Activated CD4-positive, alpha-beta T cell treated with anti-CD3 and anti-CD28 coated beads, Interleukin-2, amount 10 ng/mL, durations not matched to agents 7 days and 5 days (primary cell): Measurements from ENCODE around the gene CYB5R2. TPM values are rescaled to one million over a fixed set of nuclear protein-coding genes. Genes with fewer than 3 reads are reported as not detected.

Experiments used
- CTCF ChIA-PET: fragments of 350-600 bp; sonication (Branson Sonifier 250); formaldehyde crosslinking; loops from one replicate; lab custom pipeline; 2021; ENCODE audit warnings: antibody characterized with exemption; lab: Charles Lee
- POLR2A ChIA-PET: fragments of 350-600 bp; sonication (Branson Sonifier 250); formaldehyde crosslinking; loops from one replicate; lab custom pipeline; 2021; ENCODE audit warnings: antibody characterized with exemption; lab: Charles Lee
- DNase-seq: peaks from one replicate; pipeline ENCODE4 v3.0.0-alpha.2; 2020
- H3K27ac Mint-ChIP-seq: one replicate; pipeline ENCODE4 v1.8.0; 2021; ENCODE audit warnings: mild to moderate bottlenecking, moderate library complexity, mixed read lengths
- H3K27me3 Mint-ChIP-seq: one replicate; pipeline ENCODE4 v1.8.0; 2021; ENCODE audit warnings: mixed read lengths
- H3K36me3 Mint-ChIP-seq: one replicate; pipeline ENCODE4 v1.8.0; 2021; ENCODE audit warnings: low read depth, mixed read lengths
- H3K4me1 Mint-ChIP-seq: one replicate; pipeline ENCODE4 v1.8.0; 2021; ENCODE audit warnings: mixed read lengths
- H3K4me3 Mint-ChIP-seq: one replicate; pipeline ENCODE4 v1.8.0; 2021; ENCODE audit warnings: mild to moderate bottlenecking, moderate library complexity, mixed read lengths
- H3K9me3 Mint-ChIP-seq: one replicate; pipeline ENCODE4 v1.8.0; 2021; ENCODE audit warnings: mixed read lengths
- total RNA-seq, 2 experiments: library from RNA; stranded (reverse); gene quantifications; one replicate each; pipeline ENCODE4 v1.2.3, GENCODE V29; 2021

Gene CYB5R2
- total RNA-seq, 2 experiments from 2014 or later, result 0.33 to 0.82 TPM

DNA sequence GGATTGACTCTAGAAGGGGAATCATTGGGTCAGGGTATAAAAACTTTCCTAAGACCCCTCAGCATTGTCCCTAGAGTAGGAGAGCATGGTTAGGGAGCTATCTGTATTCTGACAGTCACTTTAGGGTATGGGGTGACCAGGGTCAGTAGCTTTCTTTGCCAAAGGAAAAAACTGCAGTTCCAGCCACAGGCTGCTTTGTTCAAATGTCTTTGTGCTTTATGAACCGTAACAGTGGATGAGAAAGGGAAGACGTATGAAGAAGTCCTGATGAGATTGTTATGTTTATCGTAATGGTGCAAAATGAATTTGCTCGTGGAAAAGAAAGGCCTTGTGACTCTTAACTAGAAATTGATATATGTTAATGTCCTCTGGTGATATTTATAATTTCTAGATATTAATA is 30.0 kb downstream of the CYB5R2 start:
- ChIA-PET CTCF (interaction anchor here (0.5 to 1.2 kb wide), 3 partner anchors 14 to 652 kb away, joined by 3 to 4 read pairs (median 3); no protein-coding TSS in a partner anchor), POLR2A (no interaction called here)
- Mint-ChIP-seq H3K36me3 (peaks cover 4% of the 10 kb centered on the region), H3K27ac (no peak overlapping the region), H3K9me3 (no peaks in the 10 kb centered on the region), H3K27me3 (no peaks in the 10 kb centered on the region), H3K4me3 (no peak overlapping the region), H3K4me1 (no peaks in the 10 kb centered on the region)
- no peak for DNase-seq

DNA sequence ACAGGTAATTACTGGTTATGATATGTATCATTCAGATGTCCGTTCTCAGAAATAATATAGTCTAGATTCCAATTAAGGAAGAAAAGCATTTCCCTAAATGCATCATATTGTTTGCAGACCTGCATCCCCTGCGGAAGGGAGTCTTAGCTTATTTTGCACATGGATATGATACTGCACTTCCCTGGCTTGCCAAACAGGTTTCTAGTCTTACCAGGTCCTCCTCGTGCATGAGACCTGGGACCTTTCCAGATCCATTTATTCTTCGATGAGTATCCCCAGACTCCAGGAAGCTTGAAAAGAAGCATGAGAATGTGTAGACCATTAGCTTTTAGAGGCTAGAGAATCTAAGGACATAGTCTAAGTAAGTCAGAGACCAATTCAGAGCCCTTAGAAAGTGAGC is 30.6 kb downstream of the CYB5R2 start:
- CTCF ChIA-PET, result interaction anchor here (0.5 to 1.2 kb wide), 3 partner anchors 14 to 652 kb away, joined by 3 to 4 read pairs (median 3); no protein-coding TSS in a partner anchor
- Mint-ChIP-seq H3K27ac (no peak overlapping the region), H3K27me3 (no peaks in the 10 kb centered on the region), H3K9me3 (no peaks in the 10 kb centered on the region), H3K4me3 (no peak overlapping the region), H3K36me3 (peaks cover 4% of the 10 kb centered on the region), H3K4me1 (no peaks in the 10 kb centered on the region)
- no peak for DNase-seq
- POLR2A ChIA-PET, result no interaction called here

- POLR2A ChIA-PET, result no interaction called here
Observed at GRCh38 chr11:7640816-7641215, 32.5 kb downstream of the CYB5R2 start.

GRCh38 chr11:7639643-7640025 is 33.7 kb downstream of the CYB5R2 start:
- H3K36me3 Mint-ChIP-seq, result peaks cover 4% of the 10 kb centered on the region
- no peaks in the 10 kb centered on the region for H3K27me3 Mint-ChIP-seq
- ChIA-PET CTCF (interaction anchor here (1.2 to 2.0 kb wide), 2 partner anchors 12 to 20 kb away, joined by 5 to 7 read pairs; no protein-coding TSS in a partner anchor), POLR2A (no interaction called here)
- no peak overlapping the region for H3K27ac Mint-ChIP-seq
- H3K9me3 Mint-ChIP-seq, result no peaks in the 10 kb centered on the region
- H3K4me1 Mint-ChIP-seq, result no peaks in the 10 kb centered on the region
- DNase-seq, result no peak
- no peak overlapping the region for H3K4me3 Mint-ChIP-seq

More at GRCh38 chr11:7640816-7641215, 32.5 kb downstream of the CYB5R2 start:
- Mint-ChIP-seq H3K4me1 (no peaks in the 10 kb centered on the region), H3K9me3 (no peaks in the 10 kb centered on the region), H3K27ac (no peak overlapping the region), H3K4me3 (no peak overlapping the region), H3K27me3 (no peaks in the 10 kb centered on the region), H3K36me3 (peaks cover 4% of the 10 kb centered on the region)
- no peak for DNase-seq
- CTCF ChIA-PET, result no interaction called here

GRCh38 chr11:7638710-7639642 is 34.3 kb downstream of the CYB5R2 start:
- no peak for DNase-seq
- Mint-ChIP-seq H3K27me3 (no peaks in the 10 kb centered on the region), H3K9me3 (no peaks in the 10 kb centered on the region), H3K27ac (no peak overlapping the region), H3K36me3 (peaks cover 4% of the 10 kb centered on the region), H3K4me3 (no peak overlapping the region), H3K4me1 (no peaks in the 10 kb centered on the region)
- CTCF ChIA-PET, result interaction anchor here (1.2 to 2.0 kb wide), 4 partner anchors 10 to 22 kb away, joined by 4 to 7 read pairs (median 4); no protein-coding TSS in a partner anchor
- POLR2A ChIA-PET, result no interaction called here

DNA sequence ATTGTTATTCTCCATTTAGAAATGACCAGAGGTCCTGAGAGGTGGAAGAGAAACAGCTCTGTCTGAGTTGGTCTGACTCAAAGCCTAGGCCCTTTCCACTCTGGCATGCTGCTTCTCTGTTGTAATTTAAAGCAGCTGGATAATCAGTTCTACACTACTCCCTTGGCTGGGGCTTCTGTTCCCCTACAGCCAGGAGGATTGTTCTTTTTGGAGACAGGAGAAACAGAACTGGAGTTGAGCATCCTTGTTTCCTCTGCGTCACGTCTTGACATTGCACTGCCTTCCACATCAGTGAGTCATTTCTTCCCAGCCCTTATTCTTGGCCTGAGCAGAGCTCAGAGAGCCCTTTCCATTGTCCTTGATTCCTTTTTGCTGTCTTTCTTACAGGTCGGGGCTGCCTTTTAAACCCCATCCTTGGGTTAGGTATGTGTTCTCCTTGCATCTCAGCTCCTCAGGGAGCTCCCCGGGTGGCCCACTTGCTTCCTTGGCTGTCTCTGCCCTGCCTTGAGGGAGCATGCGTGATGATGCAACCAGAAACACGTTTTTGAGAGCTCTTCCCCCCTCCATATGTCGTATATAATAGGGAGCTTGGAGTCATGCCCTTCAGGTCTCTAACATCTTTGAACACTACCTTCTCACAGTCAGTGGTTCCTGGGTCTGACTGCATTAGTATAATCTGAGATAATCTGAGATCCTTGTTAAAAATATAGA is 35.7 kb downstream of the CYB5R2 start:
- H3K4me1 Mint-ChIP-seq, result no peaks in the 10 kb centered on the region
- CTCF ChIA-PET, result interaction anchor here (0.7 to 1.7 kb wide), 6 partner anchors 8 to 66 kb away, joined by 3 to 4 read pairs (median 4); no protein-coding TSS in a partner anchor
- H3K27me3 Mint-ChIP-seq, result no peaks in the 10 kb centered on the region
- peaks cover 4% of the 10 kb centered on the region for H3K36me3 Mint-ChIP-seq
- no peak overlapping the region for H3K4me3 Mint-ChIP-seq
- H3K9me3 Mint-ChIP-seq, result no peaks in the 10 kb centered on the region
- DNase-seq, result no peak
- H3K27ac Mint-ChIP-seq, result no peak overlapping the region
- POLR2A ChIA-PET, result interaction anchor here (0.6 kb wide), 1 partner anchor 218 kb away, joined by 3 read pairs; no protein-coding TSS in a partner anchor

DNA sequence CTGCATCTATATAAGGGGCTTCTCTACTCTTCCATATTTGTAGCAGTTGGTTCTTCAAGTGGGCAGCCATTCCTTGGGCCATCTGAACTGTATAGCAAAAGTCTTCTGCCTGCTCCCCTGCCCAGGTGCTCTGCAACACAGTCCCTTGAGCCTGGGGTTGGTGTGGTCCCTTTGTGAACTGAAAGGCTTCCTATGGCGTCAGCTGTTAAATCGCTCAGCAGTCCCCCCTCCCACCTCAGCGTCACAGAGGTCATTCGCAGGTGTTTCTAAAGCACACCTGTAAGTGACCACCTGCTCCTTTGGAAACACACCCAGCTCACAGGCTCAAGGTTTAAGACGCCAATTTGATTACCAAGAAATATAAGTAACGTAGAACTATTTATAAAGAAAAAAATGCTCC is 37.0 kb downstream of the CYB5R2 start:
- ChIA-PET CTCF (interaction anchor here (1.7 kb wide), 1 partner anchor 9 kb away, joined by 4 read pairs; no protein-coding TSS in a partner anchor), POLR2A (no interaction called here)
- H3K36me3 Mint-ChIP-seq, result peaks cover 7% of the 10 kb centered on the region
- no peak overlapping the region for H3K27ac Mint-ChIP-seq
- DNase-seq, result no peak
- H3K27me3 Mint-ChIP-seq, result no peaks in the 10 kb centered on the region
- no peak overlapping the region for H3K4me3 Mint-ChIP-seq
- H3K9me3 Mint-ChIP-seq, result no peaks in the 10 kb centered on the region
- H3K4me1 Mint-ChIP-seq, result no peaks in the 10 kb centered on the region

- H3K27ac Mint-ChIP-seq, result no peak overlapping the region
- POLR2A ChIA-PET, result no interaction called here
- no peaks in the 10 kb centered on the region for H3K4me1 Mint-ChIP-seq
- H3K9me3 Mint-ChIP-seq, result no peaks in the 10 kb centered on the region
- H3K36me3 Mint-ChIP-seq, result peaks cover 7% of the 10 kb centered on the region
- CTCF ChIA-PET, result no interaction called here
- H3K4me3 Mint-ChIP-seq, result no peak overlapping the region
- no peaks in the 10 kb centered on the region for H3K27me3 Mint-ChIP-seq
- DNase-seq, result no peak
Observed at GRCh38 chr11:7635708-7636107, 37.6 kb downstream of the CYB5R2 start.

GRCh38 chr11:7635137-7635536 is 38.2 kb downstream of the CYB5R2 start:
- H3K9me3 Mint-ChIP-seq, result no peaks in the 10 kb centered on the region
- CTCF ChIA-PET, result no interaction called here
- H3K4me1 Mint-ChIP-seq, result no peaks in the 10 kb centered on the region
- DNase-seq, result no peak
- peaks cover 7% of the 10 kb centered on the region for H3K36me3 Mint-ChIP-seq
- POLR2A ChIA-PET, result no interaction called here
- H3K27ac Mint-ChIP-seq, result no peak overlapping the region
- no peaks in the 10 kb centered on the region for H3K27me3 Mint-ChIP-seq
- no peak overlapping the region for H3K4me3 Mint-ChIP-seq

GRCh38 chr11:7632211-7632610 is 41.1 kb downstream of the CYB5R2 start:
- Mint-ChIP-seq H3K36me3 (peaks cover 7% of the 10 kb centered on the region), H3K9me3 (no peaks in the 10 kb centered on the region), H3K4me1 (no peaks in the 10 kb centered on the region), H3K27me3 (no peaks in the 10 kb centered on the region), H3K4me3 (no peak overlapping the region), H3K27ac (no peak overlapping the region)
- CTCF ChIA-PET, result interaction anchor here (1.1 to 1.2 kb wide), 2 partner anchors 28 to 56 kb away, joined by 3 to 4 read pairs; no protein-coding TSS in a partner anchor
- DNase-seq, result no peak
- POLR2A ChIA-PET, result no interaction called here

- ChIA-PET CTCF (interaction anchor here (0.6 to 1.9 kb wide), 4 partner anchors 8 to 1432 kb away, joined by 3 to 6 read pairs (median 4); no protein-coding TSS in a partner anchor), POLR2A (interaction anchor here (0.6 kb wide), 1 partner anchor 35 kb away, joined by 3 read pairs; no protein-coding TSS in a partner anchor)
- H3K27me3 Mint-ChIP-seq, result no peaks in the 10 kb centered on the region
- DNase-seq, result no peak
- no peaks in the 10 kb centered on the region for H3K4me1 Mint-ChIP-seq
- no peak overlapping the region for H3K27ac Mint-ChIP-seq
- no peaks in the 10 kb centered on the region for H3K9me3 Mint-ChIP-seq
- no peak overlapping the region for H3K4me3 Mint-ChIP-seq
- H3K36me3 Mint-ChIP-seq, result peaks cover 7% of the 10 kb centered on the region
Observed at GRCh38 chr11:7630002-7630401, 43.3 kb downstream of the CYB5R2 start.

DNA sequence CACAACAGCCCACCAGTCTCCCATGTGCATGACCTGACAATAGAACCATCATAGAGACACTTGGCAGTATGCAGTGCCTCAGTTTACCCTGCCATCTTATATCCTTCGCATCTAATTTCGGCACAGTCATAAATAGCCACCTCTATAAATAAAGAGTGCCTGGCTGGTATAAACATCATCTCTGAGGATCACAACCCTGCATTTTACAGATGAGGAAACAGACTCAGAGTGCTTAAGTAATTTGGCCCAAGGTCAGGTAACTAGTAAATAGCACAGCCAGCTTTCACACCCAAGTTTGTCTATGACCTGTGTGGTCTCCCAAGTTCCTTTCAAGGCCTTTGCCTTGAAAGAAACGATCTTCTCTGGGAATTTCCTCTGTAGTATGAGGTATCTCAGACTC is 44.6 kb downstream of the CYB5R2 start:
- no peaks in the 10 kb centered on the region for H3K27me3 Mint-ChIP-seq
- H3K27ac Mint-ChIP-seq, result no peak overlapping the region
- ChIA-PET POLR2A (no interaction called here), CTCF (interaction anchor here (1.2 to 2.5 kb wide), 3 partner anchors 9 to 11 kb away, joined by 4 to 7 read pairs (median 6); no protein-coding TSS in a partner anchor)
- H3K4me3 Mint-ChIP-seq, result no peak overlapping the region
- no peaks in the 10 kb centered on the region for H3K9me3 Mint-ChIP-seq
- no peak for DNase-seq
- H3K36me3 Mint-ChIP-seq, result peaks cover 7% of the 10 kb centered on the region
- no peaks in the 10 kb centered on the region for H3K4me1 Mint-ChIP-seq
